BJ (cell line): ENCODE measurements around the gene PPT1. TPM values are rescaled to one million over a fixed set of nuclear protein-coding genes. Genes with fewer than 3 reads are reported as not detected.

ENCODE experiments used
- CTCF ChIA-PET: fragments of 350-600 bp; formaldehyde crosslinking; extraction: SDS; loops from one replicate; lab custom pipeline; 2021; ENCODE audit warnings: antibody characterized with exemption, inconsistent platforms; lab: Yijun Ruan, JAX
- POLR2A ChIA-PET: fragments of 300-600 bp; sonication (Branson Sonifier 250); formaldehyde crosslinking; extraction: SDS; loops from one replicate; lab custom pipeline; 2021; ENCODE audit warnings: antibody characterized with exemption; lab: Charles Lee
- DNase-seq: peaks from one replicate; pipeline ENCODE4 v3.0.0-alpha.2; 2011; ENCODE audit warnings: low read depth
- H3K27me3 ChIP-seq: 2 replicates; pipeline ENCODE4 v1.6.0; 2011; ENCODE audit warnings: low read length; ENCODE audit not compliant: control insufficient read depth, insufficient read depth
- H3K36me3 ChIP-seq: 2 replicates; pipeline ENCODE4 v1.5.1; 2011; ENCODE audit warnings: low read length; ENCODE audit not compliant: control insufficient read depth, insufficient read depth
- H3K4me3 ChIP-seq: 2 replicates; pipeline ENCODE4 v1.5.1; 2011; ENCODE audit warnings: low read depth, mild to moderate bottlenecking, control low read depth, low read length
- polyA plus RNA-seq: library from polyadenylated mRNA; depleted of rRNA; stranded (reverse); fragments of >200 nt; gene quantifications from 2 replicates; pipeline ENCODE4 v1.2.3, GENCODE V29; 2011
- TF ChIP-seq, protein P1 (sequence below): IDR thresholded peaks from 2 replicates; pipeline ENCODE4 v1.5.1; 2011; ENCODE audit warnings: low read depth, mild to moderate bottlenecking, control low read depth, inconsistent platforms, low read length, moderate library complexity; ENCODE audit not compliant: insufficient read depth

PPT1 gene
- polyA plus RNA-seq, 1 experiment: 46.6 TPM

DNA sequence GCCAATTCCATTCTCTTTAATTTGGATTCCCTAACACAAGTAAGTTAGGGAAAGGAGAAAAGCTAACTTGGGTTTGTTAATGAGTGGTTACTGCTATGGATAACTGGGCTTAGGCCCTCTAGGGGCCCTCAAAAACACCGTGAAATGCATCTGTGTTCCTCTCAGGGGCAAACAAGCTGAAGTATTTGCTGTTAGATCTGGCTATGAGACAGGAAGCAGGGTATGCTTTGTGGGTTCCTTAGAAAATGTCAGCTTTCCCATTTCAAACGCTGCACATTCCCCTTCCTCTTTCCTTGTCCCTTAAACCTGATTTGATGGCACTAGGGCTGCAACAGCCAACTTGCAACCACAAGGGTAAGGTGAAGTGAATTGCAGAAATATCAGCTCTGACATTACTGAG, 62.2 kb downstream of the PPT1 start:
- TF ChIP-seq, protein P1, sequence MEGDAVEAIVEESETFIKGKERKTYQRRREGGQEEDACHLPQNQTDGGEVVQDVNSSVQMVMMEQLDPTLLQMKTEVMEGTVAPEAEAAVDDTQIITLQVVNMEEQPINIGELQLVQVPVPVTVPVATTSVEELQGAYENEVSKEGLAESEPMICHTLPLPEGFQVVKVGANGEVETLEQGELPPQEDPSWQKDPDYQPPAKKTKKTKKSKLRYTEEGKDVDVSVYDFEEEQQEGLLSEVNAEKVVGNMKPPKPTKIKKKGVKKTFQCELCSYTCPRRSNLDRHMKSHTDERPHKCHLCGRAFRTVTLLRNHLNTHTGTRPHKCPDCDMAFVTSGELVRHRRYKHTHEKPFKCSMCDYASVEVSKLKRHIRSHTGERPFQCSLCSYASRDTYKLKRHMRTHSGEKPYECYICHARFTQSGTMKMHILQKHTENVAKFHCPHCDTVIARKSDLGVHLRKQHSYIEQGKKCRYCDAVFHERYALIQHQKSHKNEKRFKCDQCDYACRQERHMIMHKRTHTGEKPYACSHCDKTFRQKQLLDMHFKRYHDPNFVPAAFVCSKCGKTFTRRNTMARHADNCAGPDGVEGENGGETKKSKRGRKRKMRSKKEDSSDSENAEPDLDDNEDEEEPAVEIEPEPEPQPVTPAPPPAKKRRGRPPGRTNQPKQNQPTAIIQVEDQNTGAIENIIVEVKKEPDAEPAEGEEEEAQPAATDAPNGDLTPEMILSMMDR: no peak
- no peak for DNase-seq
- no peaks in the 10 kb centered on the region for H3K27me3 ChIP-seq
- no peaks in the 10 kb centered on the region for H3K36me3 ChIP-seq
- ChIA-PET CTCF (interaction anchor here (0.8 to 8.2 kb wide), 5 partner anchors 12 to 115 kb away, joined by 3 to 92 read pairs (median 3); no protein-coding TSS in a partner anchor), POLR2A (interaction anchor here (0.9 kb wide), 1 partner anchor 25 kb away, joined by 4 read pairs; no protein-coding TSS in a partner anchor)
- no peak overlapping the region for H3K4me3 ChIP-seq

DNA sequence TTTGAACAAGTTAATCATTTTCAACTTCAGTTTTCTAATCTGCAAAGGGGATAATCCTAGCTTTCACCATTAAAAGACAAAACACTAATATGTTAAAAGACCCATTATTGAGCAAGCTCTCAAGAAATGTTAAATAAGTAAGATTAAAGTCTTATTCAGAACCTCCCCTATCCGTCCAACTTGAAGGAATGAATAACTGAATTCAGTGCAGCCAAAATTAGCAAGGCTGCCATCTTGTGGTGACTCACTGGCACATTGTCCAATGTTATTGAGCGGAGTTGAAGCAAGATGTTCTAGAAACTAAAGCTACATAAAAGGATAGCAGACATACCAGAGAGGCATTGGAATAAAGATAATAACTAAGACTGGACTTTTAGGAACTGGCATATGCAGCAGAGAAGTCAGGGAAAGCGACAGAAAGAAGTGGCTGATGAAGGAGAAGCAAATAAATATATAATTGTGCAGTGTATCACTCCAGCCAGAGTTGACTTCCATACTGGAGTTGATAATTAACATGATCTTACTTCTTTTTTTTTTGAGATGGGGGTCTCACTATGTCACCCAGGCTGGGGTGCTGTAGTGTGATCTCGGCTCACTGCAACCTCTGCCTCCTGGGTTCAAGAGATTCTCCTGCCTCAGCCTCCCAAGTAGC, 64.7 kb downstream of the PPT1 start:
- H3K36me3 ChIP-seq: no peaks in the 10 kb centered on the region
- no peaks in the 10 kb centered on the region; the same call in 1 of the 2 replicates for H3K27me3 ChIP-seq
- TF ChIP-seq, protein P1: peak; percentile 64
- H3K4me3 ChIP-seq: no peak overlapping the region
- ChIA-PET CTCF (interaction anchor here (0.6 to 8.2 kb wide), 27 partner anchors 9 to 283 kb away, joined by 3 to 92 read pairs (median 5); partner anchors contain the start of gene MYCL), POLR2A (no interaction called here)
- DNase-seq: no peak

DNA sequence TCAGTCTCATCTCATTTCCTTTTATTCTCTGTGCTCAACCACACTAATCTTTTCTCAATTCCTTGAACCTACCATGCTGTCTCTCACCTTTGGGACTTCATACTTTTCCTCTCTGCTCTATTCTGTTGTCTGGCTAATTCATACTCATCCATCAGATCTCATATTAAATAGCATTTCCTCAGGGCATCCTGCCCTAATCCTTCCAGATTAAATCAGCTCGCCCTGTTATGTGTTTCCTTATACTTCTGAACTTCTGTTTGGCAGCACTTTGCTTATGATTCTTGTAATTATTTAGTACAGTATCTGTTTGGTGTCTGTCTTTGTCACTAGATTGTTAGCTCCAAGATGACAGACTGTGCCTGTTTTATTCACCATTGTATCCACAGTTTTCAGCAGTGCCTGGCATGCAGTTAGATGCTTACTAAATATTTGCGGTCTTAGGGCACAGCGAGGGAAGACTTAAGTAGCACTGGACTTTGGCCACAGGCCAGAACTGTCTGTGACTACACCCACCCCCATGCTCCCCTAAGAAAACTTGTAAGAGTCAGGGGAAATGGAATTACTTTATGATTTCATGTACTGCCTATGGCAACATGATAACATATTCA, 66.4 kb downstream of the PPT1 start:
- no peak overlapping the region for H3K4me3 ChIP-seq
- TF ChIP-seq, protein P1: no peak
- ChIA-PET POLR2A (interaction anchor here (1.0 kb wide), 1 partner anchor 10 kb away, joined by 3 read pairs; the partner anchor contains the start of gene CAP1), CTCF (interaction anchor here (1.2 to 8.2 kb wide), 5 partner anchors 16 to 130 kb away, joined by 3 to 92 read pairs (median 6); partner anchors contain the start of gene MYCL)
- no peak for DNase-seq
- no peaks in the 10 kb centered on the region; the same call in 1 of the 2 replicates for H3K27me3 ChIP-seq
- H3K36me3 ChIP-seq: no peaks in the 10 kb centered on the region

DNA sequence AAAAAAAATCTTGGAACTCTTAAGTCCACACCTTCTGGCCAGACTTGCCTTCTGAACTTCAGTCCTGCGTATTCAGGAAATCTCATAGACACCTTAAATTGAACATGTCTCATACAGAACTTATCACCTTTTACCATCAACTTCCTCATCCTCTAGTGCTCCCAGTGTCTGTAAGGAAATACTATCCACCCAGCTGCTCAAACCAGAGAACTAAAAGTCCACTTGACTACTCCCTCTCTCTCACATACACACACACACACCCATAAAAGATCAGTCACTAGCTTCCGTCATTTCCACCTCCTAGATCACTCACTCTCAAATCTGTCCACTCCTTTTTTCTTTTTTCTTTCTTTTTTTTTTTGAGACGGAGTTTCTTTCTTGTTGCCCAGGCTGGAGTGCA, 67.4 kb downstream of the PPT1 start:
- TF ChIP-seq, protein P1: no peak
- H3K36me3 ChIP-seq: no peaks in the 10 kb centered on the region
- no peak overlapping the region for H3K4me3 ChIP-seq
- no peaks in the 10 kb centered on the region; the same call in 1 of the 2 replicates for H3K27me3 ChIP-seq
- CTCF ChIA-PET: interaction anchor here (0.9 to 8.2 kb wide), 3 partner anchors 15 to 230 kb away, joined by 3 to 92 read pairs (median 3); no protein-coding TSS in a partner anchor
- DNase-seq: no peak
- POLR2A ChIA-PET: interaction anchor here (0.6 to 1.0 kb wide), 2 partner anchors 11 to 74 kb away, joined by 3 read pairs; partner anchors contain the start of gene CAP1

DNA sequence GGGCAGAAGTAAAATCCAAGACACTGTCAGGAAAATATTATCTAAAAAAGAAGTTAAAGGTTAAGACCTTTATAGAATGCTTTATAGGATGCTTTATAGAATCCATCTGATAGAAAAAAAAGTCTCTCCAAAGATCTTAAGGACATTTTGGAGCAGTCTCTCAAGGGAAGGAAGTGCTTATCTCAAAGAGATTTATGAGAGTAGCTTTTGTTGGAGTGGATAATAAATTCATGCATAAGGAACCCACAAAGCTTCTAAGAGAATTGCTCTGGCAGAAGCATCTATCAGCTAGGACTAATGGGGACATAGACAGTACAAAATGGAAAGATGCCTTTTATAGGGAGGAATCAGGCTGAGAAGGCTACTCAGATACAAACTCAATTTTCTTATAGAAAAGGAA, 69.4 kb downstream of the PPT1 start:
- H3K36me3 ChIP-seq: no peaks in the 10 kb centered on the region
- CTCF ChIA-PET: interaction anchor here (0.6 to 1.0 kb wide), 2 partner anchors 26 to 47 kb away, joined by 3 read pairs; no protein-coding TSS in a partner anchor
- POLR2A ChIA-PET: no interaction called here
- no peak for DNase-seq
- no peaks in the 10 kb centered on the region; the same call in 1 of the 2 replicates for H3K27me3 ChIP-seq
- H3K4me3 ChIP-seq: no peak overlapping the region
- TF ChIP-seq, protein P1: no peak
